ENCODE data around the gene PTPN6. TPM values are rescaled to one million over a fixed set of nuclear protein-coding genes. Genes with fewer than 3 reads are reported as not detected.

Gene PTPN6
- total RNA-seq, 2 donors from 2014 or later: 3.7 to 7.5 TPM

DNA sequence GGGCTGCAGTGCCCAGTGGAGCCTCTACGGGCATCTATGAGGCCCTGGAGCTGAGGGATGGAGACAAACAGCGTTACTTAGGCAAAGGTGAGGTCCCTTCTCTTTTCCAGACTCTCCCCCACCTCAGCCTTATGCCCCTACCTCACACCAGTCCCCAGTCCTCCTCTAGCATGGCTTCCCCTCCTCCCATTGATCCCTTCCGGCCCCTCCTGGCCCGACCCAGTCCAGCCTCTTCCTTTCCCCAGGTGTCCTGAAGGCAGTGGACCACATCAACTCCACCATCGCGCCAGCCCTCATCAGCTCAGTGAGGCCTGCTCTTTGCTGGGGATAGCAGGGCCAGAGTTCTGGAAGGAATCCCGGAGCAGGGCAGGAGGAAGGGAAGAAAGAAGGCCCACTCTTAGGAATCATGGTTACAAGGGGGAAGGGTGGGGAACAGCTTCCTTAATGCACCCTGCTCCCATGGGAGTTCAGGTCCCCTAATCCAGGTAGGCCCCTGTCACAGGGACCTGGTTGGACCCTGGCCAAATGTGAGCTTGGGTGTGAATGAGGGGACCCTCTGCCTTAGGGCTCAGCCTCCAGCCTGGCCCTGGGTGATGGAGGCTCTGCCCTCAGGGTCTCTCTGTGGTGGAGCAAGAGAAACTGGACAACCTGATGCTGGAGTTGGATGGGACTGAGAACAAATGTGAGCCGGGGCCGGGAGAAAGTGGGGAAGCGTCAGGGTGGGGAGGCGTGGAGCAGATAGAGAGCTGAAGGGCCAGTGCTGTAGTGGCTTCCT, 34.5 kb upstream of the PTPN6 start:
- H3K36me3 ChIP-seq: peaks cover 4% of the 10 kb centered on the region
- no peaks in the 10 kb centered on the region for H3K27me3 ChIP-seq
- peaks cover 0 to 23% of the 10 kb centered on the region in 2 donors for H3K4me1 ChIP-seq
- TF ChIP-seq, protein P1, sequence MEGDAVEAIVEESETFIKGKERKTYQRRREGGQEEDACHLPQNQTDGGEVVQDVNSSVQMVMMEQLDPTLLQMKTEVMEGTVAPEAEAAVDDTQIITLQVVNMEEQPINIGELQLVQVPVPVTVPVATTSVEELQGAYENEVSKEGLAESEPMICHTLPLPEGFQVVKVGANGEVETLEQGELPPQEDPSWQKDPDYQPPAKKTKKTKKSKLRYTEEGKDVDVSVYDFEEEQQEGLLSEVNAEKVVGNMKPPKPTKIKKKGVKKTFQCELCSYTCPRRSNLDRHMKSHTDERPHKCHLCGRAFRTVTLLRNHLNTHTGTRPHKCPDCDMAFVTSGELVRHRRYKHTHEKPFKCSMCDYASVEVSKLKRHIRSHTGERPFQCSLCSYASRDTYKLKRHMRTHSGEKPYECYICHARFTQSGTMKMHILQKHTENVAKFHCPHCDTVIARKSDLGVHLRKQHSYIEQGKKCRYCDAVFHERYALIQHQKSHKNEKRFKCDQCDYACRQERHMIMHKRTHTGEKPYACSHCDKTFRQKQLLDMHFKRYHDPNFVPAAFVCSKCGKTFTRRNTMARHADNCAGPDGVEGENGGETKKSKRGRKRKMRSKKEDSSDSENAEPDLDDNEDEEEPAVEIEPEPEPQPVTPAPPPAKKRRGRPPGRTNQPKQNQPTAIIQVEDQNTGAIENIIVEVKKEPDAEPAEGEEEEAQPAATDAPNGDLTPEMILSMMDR (IDR thresholded peaks at IDR 0.05): no peak
- H3K27ac ChIP-seq: no peak overlapping the region
- no peaks in the 10 kb centered on the region for H3K9me3 ChIP-seq
- H3K4me3 ChIP-seq: no peak overlapping the region
- DNase-seq (ENCODE audit: low spot score): no peak

DNA sequence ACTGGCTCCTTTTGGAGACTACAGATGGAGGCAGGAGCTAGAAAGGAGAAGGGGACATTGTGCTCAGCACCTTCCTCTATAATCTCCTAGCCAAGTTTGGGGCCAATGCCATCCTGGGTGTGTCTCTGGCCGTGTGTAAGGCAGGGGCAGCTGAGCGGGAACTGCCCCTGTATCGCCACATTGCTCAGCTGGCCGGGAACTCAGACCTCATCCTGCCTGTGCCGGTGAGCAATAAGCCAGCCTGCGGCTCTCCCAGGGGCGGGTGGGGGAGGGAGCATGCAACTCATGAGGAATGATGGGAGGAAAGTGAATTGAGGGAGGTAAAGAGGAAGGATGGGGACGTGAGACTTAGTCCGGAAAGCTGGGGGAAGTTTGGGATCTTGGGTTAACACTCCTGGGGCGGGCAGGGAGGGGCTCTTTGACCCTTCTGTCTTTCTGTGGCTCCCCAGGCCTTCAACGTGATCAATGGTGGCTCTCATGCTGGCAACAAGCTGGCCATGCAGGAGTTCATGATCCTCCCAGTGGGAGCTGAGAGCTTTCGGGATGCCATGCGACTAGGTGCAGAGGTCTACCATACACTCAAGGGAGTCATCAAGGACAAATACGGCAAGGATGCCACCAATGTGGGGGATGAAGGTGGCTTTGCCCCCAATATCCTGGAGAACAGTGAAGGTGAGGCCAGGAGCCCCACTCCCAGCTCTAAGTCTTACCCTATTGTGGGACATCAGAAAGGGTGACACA, 33.5 kb upstream of the PTPN6 start:
- no peak for DNase-seq (ENCODE audit: low spot score)
- H3K36me3 ChIP-seq: peaks cover 4% of the 10 kb centered on the region

DNA sequence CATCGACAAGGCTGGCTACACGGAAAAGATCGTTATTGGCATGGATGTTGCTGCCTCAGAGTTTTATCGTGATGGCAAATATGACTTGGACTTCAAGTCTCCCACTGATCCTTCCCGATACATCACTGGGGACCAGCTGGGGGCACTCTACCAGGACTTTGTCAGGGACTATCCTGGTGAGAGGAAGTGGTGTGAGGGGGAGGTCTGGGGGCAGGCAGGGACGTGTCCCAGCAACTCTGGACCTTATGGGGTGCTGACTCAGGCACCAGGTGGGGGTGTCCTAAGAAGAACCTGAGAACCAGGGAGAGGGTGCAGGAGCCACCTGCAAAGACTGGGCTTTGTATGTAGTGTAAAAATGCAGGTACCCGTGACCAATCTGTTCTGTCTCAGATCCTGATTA, 31.6 kb upstream of the PTPN6 start:
- no peaks in the 10 kb centered on the region for H3K27me3 ChIP-seq
- H3K27ac ChIP-seq: no peak overlapping the region
- peaks cover 4% of the 10 kb centered on the region for H3K36me3 ChIP-seq
- TF ChIP-seq, protein P1 (IDR thresholded peaks at IDR 0.05): no peak
- peaks cover 0 to 25% of the 10 kb centered on the region in 2 donors for H3K4me1 ChIP-seq
- no peak overlapping the region for H3K4me3 ChIP-seq
- no peaks in the 10 kb centered on the region for H3K9me3 ChIP-seq
- DNase-seq (ENCODE audit: low spot score): no peak

More for the DNA sequence above, 33.5 kb upstream of the PTPN6 start:
- TF ChIP-seq, protein P1 (IDR thresholded peaks at IDR 0.05): no peak
- peaks cover 0 to 23% of the 10 kb centered on the region in 2 donors for H3K4me1 ChIP-seq
- no peak overlapping the region for H3K27ac ChIP-seq
- H3K4me3 ChIP-seq: no peak overlapping the region
- H3K27me3 ChIP-seq: no peaks in the 10 kb centered on the region
- H3K9me3 ChIP-seq: no peaks in the 10 kb centered on the region

DNA sequence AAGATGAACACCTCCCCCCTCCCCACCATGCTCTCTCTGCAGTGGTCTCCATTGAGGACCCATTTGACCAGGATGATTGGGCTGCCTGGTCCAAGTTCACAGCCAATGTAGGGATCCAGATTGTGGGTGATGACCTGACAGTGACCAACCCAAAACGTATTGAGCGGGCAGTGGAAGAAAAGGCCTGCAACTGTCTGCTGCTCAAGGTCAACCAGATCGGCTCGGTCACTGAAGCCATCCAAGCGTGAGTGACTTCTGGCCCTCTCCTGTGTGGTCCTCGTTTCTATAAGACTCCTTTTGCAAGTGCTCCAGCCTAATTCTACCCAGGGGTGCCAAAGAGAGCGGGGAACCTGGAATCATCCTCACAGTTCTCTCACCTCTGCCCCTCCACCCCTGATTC, 29.6 kb upstream of the PTPN6 start:
- TF ChIP-seq, protein P1 (IDR thresholded peaks at IDR 0.05): no peak
- Histone ChIP-seq H3K27ac (no peak overlapping the region), H3K27me3 (no peaks in the 10 kb centered on the region), H3K4me3 (no peak overlapping the region), H3K4me1 (peaks cover 0 to 30% of the 10 kb centered on the region in 2 donors), H3K9me3 (no peaks in the 10 kb centered on the region), H3K36me3 (peaks cover 4% of the 10 kb centered on the region)
- no peak for DNase-seq (ENCODE audit: low spot score)

DNA sequence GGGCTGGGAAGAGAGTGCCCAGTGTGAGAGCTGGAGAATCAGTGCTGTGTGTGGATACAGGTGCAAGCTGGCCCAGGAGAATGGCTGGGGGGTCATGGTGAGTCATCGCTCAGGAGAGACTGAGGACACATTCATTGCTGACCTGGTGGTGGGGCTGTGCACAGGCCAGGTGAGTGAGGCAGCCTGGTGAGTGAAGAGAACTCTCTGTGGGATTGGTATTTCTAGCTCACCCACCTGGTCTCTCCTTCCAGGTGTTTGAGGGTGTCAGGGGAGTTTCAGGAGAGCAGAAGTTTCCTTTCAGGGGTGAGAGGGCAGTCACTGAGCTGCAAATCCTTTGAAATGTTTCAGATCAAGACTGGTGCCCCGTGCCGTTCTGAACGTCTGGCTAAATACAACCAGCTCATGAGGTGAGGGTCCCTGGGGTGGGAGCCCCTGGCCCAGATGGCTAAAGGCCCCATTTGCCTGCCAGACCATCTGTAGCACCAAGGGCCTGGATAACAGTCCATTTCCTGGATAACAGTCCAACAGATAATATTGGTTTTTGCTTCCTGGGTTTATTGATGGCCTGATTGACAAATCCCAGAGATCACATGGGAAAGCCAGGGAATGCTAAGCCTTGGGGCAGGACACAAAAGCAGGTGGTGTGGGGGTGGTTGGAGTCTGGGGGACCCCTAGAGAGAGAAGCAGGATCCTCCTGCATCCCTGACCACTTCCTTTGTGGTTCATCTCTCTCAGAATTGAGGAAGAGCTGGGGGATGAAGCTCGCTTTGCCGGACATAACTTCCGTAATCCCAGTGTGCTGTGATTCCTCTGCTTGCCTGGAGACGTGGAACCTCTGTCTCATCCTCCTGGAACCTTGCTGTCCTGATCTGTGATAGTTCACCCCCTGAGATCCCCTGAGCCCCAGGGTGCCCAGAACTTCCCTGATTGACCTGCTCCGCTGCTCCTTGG, 28.9 kb upstream of the PTPN6 start:
- Histone ChIP-seq H3K4me3 (no peak overlapping the region), H3K36me3 (peaks cover 4% of the 10 kb centered on the region), H3K9me3 (no peaks in the 10 kb centered on the region), H3K27ac (no peak overlapping the region), H3K4me1 (peaks cover 0 to 37% of the 10 kb centered on the region in 2 donors), H3K27me3 (no peaks in the 10 kb centered on the region)
- TF ChIP-seq, protein P1 (IDR thresholded peaks at IDR 0.05): no peak
- no peak for DNase-seq (ENCODE audit: low spot score)

Measured in right atrium auricular region (tissue), 2 donors.